Activated CD4-positive, alpha-beta T cell treated with anti-CD3 and anti-CD28 coated beads, Interleukin-10, Interleukin-2, amounts not matched to agents 100 ng/mL and 50 ng/mL, durations not matched to agents 16 hours and 8 hours (primary cell): ENCODE measurements around the gene FBXO38.

ENCODE experiments used
- DNase-seq: peaks from one replicate; pipeline ENCODE4 v3.0.0-alpha.2; 2020

The FBXO38 gene

DNA sequence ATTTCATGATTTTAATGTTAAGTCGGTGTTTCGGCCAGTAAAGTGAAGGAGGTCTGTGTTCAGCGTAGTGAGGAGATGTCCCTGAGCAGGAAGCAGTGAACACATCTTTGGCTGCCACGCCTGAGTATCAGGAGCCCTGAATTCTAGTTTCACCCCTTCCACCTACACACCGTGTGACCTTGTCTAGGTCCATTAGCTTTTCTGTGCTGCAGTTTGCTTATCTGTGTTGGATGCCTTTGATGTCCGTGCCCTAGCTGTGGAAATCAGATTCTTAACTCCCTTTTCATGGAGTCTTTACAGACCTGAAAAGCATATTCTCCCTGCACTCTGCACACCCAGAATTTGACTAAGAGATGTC, 601 bp downstream of the FBXO38 start:
- peak; percentile 26 for DNase-seq

DNA sequence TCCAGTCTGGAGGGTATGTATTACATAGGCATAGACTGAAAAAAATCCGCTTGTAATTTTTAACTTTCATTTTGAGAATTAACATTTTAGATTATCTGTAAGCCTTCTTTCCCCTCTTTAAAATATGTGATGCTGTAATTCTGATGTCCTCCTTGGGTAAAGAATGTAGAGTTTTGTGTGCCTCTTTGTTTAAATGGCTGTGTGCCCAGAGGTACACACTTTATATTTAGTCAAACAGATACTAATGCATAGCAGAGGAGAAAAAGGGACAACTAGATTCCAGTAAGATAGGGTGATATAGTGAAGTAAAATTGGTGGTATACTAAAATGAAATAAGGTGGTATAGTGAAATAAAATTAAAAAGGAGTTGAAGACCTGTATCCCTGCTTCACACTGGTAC, 1.3 kb downstream of the FBXO38 start:
- no peak for DNase-seq

GRCh38 chr5:148386041-148386440, 2.3 kb downstream of the FBXO38 start:
- no peak for DNase-seq

DNA sequence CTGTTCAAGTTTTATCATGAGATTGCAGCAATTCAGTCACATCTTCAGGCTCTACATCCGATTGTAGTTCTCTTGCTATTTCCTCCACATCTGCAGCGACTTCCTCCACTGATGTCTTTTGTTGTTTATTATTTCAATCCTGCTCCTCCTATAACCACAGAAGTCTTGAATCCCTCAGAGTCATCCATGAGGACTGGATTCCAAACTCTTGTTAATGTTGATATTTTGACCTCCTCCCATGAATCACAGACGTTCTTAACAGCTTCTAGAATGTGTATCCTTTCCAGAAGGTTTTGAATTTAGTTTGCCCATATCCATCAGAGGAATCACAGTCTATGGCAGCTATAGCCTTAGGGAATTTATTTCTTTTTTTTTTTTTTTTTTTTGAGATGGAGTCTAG, 3.6 kb downstream of the FBXO38 start:
- no peak for DNase-seq

- peak; percentile 78 for DNase-seq
Observed at GRCh38 chr5:148388696-148389095, 4.9 kb downstream of the FBXO38 start.

DNA sequence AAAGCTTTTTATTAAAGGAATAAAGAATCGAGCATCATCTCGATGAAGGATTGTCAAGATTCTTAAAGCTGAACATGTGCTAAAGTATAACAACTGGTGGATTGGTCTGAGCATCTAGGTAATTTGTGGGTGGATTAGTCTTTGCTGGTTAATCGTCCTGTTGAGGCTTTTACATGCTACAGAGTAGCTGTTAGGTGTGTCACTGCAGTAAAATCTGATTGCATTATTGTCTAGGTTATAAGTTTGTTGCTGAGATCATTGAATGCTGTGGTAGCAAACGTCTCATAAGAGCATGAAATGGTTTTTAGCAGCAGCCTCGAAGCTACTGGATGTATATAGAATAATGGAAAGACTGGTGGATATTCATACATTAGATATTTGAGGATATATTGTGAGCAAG, 7.2 kb downstream of the FBXO38 start:
- DNase-seq = no peak

DNA sequence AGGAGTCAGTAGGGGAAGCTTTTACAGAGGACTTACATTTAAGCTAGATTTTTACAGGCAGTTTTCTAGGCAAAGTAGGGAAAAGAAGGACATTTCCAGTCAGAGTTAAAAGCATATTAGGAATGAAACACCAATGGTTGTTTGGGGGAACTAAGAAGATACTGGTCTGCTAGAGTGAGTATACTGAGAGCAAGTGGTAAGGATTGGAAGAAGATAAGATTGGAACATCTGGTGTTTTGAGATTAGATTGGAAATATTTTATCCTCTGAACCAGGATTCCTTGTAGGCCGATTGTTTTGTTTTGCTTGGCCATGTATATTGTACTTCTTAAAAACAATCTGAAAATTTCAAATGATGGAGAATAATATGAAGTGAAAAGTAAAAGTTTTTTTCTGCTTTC, 7.7 kb downstream of the FBXO38 start:
- DNase-seq = no peak

- DNase-seq = no peak
Observed at GRCh38 chr5:148393390-148393741, 9.6 kb downstream of the FBXO38 start.

DNA sequence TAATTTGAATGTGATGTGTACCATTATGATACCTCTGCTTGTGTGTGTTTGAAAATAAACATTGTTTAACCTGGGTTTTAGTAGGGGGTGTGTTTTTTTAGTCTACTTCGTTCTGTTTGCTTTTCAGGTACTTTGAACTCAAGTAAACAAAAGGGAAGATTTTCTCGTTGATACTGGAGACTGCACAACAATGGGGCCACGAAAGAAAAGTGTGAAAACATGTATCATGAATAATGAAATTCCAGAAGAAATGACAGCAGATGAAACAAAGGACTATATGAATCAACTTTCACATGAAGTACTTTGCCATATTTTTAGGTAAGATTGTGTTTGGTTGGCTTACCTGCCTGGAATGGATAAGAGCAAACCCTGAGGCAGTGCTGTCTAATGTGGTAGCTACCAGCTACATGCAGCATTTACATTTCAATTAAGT, 10.8 kb downstream of the FBXO38 start:
- DNase-seq = no peak

DNA sequence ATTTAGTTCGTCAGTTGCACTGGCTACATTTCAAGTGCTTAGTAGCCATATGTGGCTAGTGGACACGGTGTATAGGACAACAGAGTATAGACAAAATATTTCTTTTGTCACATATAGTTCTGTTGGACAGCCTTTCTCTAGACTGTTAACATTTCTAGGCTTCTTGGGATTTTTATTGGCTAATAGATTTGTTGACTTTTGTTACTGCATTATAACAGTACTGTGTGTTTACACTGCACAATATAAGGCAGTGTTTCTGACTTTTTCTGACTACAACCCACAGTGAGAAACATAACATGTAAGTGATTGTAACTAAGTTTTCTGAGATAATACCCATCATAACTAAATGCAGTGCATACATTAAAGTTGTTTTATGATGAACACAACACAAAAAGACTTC, 11.3 kb downstream of the FBXO38 start:
- no peak for DNase-seq

DNA sequence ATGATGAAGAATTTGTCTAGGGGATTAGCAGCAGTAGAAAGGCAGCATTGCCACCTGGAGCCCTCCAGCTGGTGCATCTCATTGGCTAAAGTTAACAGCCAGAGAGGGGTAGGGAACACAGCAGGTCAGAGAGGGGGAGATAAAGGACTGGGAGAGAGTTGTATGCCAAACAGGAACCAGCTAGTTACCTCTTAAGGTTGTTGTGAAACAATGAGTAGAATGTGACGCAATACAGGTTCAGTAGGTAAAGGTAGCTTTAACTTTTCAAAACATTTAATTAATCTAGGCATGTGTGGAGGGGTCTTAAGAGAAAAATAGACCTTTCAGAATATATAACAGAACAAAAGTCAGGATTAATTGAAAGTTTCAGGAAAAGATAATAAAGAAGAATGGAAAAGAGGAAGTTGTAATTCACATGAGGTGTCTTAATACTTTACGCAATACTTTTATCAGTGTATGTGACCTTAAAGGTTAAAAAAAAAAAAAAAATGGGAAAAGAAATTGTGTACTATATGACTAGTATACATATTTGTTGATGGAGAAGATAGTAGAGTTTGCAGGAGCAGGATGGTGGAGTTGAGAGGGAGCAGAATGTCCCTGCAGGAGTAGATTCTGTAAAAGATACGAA, 14.3 kb downstream of the FBXO38 start:
- no peak for DNase-seq

DNA sequence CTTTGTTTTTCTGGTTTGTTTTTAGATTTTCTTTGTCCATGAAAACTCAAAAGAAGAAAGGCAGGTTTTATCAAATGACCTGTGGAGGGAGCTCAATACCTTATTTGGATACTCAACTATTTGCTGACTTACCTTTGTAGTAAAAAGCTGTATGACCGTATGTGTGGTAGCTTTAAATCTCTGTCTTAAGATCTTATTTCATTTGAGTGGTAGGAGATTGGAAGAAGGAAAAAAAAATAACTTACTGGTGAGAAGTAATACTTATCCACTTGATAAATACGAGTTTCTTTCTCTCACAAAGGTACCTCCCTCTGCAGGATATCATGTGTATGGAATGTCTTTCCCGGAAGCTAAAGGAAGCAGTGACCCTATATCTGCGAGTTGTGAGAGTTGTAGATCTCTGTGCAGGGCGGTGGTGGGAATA, 15.0 kb downstream of the FBXO38 start:
- no peak for DNase-seq

GRCh38 chr5:148401604-148402003, 17.8 kb downstream of the FBXO38 start:
- no peak for DNase-seq

DNA sequence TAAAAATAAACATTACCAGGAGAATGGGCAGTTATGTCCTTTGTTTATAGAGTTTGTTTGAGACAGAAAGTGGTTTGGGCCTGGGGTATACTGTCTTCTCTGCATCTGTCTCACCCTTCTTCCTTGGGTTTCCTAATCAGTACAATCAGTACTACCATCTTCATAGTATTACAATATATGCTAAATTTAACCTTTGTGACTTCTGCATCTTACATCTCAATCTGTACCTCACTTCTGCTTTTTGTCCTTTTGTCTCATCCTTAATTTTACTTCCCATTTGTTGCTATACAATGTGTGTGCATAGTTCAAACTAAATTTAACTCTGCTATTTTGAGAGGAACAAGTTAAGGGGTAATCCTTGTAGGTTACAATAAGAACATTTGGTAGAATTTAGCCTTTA, 19.6 kb downstream of the FBXO38 start:
- no peak for DNase-seq

- no peak for DNase-seq
Observed at GRCh38 chr5:148406406-148406805, 22.6 kb downstream of the FBXO38 start.

DNA sequence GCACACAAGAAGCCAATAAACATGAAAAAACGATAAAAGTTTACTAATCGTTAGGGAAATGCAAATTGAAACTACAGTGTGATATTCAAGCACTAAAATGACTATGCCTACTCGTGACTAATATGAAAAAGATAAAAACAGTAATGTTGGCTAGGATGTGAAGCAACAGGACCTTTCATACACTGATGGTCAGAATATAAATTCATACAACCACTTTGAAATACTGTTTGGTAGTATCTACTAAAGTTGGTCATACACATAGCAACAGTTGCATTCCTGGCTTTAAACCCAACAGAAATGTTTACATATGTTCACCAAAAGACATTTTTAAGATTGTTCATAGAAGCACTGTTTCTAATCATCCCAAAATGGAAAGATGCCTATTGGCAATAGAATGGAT, 24.3 kb downstream of the FBXO38 start:
- DNase-seq = peak; percentile 41

- no peak for DNase-seq
Observed at GRCh38 chr5:148412124-148412523, 28.4 kb downstream of the FBXO38 start.

GRCh38 chr5:148414833-148415232, 31.1 kb downstream of the FBXO38 start:
- no peak for DNase-seq

DNA sequence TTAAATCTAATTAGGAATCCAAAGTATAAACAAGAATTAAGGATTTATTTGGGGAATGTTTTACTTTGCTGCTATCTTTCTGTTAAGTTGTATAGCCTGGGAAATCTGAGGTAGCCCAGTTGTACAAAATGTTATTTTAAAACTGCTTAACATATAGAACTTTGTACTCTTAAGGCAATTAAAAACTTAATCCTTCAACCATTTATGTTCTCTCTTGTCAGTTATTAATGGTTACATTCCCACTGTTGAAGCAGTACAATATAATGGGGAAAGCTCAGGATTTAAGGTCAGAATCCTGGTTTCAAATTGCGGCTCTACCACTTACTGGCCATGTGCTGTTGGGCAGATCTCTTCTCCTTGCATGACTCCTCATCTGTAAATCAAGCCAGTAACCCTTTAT, 32.7 kb downstream of the FBXO38 start:
- no peak for DNase-seq

GRCh38 chr5:148416921-148417320, 33.2 kb downstream of the FBXO38 start:
- DNase-seq = no peak

- no peak for DNase-seq
Observed at GRCh38 chr5:148418511-148418910, 34.8 kb downstream of the FBXO38 start.

- DNase-seq = no peak
Observed at GRCh38 chr5:148421661-148422060, 37.9 kb downstream of the FBXO38 start.

GRCh38 chr5:148425808-148426207, 42.0 kb downstream of the FBXO38 start:
- no peak for DNase-seq

- DNase-seq = no peak
Observed at GRCh38 chr5:148426514-148426913, 42.8 kb downstream of the FBXO38 start.

DNA sequence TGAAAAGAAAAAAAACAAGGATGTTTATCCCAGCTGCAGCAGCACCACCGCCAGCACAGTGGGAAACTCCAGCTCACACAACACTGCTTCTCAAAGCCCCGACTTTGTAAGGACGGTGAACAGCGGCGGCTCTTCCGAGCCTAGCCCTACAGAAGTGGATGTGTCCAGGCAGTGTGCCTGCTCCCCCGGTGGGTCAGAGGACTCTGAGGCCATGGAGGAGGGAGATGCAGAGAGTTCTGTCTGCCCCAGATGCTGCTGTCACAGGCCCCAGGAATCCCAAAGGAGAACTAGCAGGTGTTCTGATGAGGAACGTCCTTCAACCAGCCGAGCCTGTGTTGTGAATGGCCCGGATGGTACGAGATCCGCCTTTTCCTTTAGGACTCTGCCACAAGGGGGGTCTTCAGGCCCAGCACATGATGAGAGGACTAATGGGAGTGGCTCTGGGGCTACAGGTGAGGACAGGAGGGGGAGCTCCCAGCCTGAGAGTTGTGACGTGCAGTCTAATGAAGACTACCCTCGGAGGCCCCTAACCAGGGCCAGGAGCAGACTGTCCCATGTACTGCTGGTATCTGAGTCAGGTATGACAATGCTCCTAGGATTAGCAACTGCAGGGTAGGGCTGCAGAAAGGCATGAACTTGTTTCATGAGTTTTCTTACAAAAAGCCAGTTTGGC, 43.7 kb downstream of the FBXO38 start:
- no peak for DNase-seq
